GM23338 (cell line): ENCODE data around the gene KSR2. TPM values are rescaled to one million over a fixed set of nuclear protein-coding genes. Genes with fewer than 3 reads are reported as not detected.

Experiments
- ATAC-seq: fragments of 200-7000 bp; cut with Tn5 transposase; 3 replicates; pipeline ENCODE4 v1.9.1; 2020
- DNase-seq: peaks from one replicate; pipeline ENCODE4 v3.0.0-alpha.2; 2015; ENCODE audit warnings: low spot score
- H2AFZ ChIP-seq: fragments of 200-600 bp; sonication (generic); 2 replicates; pipeline ENCODE4 v1.8.0; 2016; ENCODE audit warnings: antibody characterized with exemption, mild to moderate bottlenecking, moderate library complexity
- H3F3A ChIP-seq: fragments of 200-600 bp; sonication (generic); replicated peaks from 2 replicates; pipeline ENCODE4 v1.8.0; 2017; ENCODE audit warnings: antibody characterized with exemption, mixed run types, low read depth
- H3K27ac ChIP-seq: fragments of 200-600 bp; sonication (generic); 2 replicates; pipeline ENCODE4 v1.6.1; 2016; ENCODE audit warnings: low read depth
- H3K27me3 ChIP-seq: fragments of 200-600 bp; sonication (generic); 2 replicates; pipeline ENCODE4 v1.8.0; 2016; ENCODE audit warnings: mild to moderate bottlenecking, mixed run types, moderate library complexity; ENCODE audit not compliant: insufficient read depth
- H3K36me3 ChIP-seq: fragments of 200-600 bp; sonication (generic); 2 replicates; pipeline ENCODE4 v1.8.0; 2016; ENCODE audit warnings: mild to moderate bottlenecking; ENCODE audit not compliant: insufficient read depth
- H3K4me1 ChIP-seq: fragments of 200-600 bp; sonication (generic); 2 replicates; pipeline ENCODE4 v1.8.0; 2016; ENCODE audit warnings: mild to moderate bottlenecking, moderate library complexity; ENCODE audit not compliant: insufficient read depth
- H3K4me2 ChIP-seq: fragments of 200-600 bp; sonication (generic); 2 replicates; pipeline ENCODE4 v1.7.1; 2017; ENCODE audit warnings: mixed run types
- H3K4me3 ChIP-seq: fragments of 200-600 bp; sonication (generic); 2 replicates; pipeline ENCODE4 v1.6.1; 2016; ENCODE audit warnings: mixed run types
- H3K79me2 ChIP-seq: fragments of 200-600 bp; sonication (generic); replicated peaks from 2 replicates; pipeline ENCODE4 v1.8.0; 2017; ENCODE audit warnings: mild to moderate bottlenecking; ENCODE audit not compliant: insufficient read depth
- H3K9me2 ChIP-seq: fragments of 200-600 bp; sonication (generic); 2 replicates; pipeline ENCODE4 v1.8.0; 2017; ENCODE audit not compliant: insufficient read depth
- H4K20me1 ChIP-seq: fragments of 200-600 bp; sonication (generic); replicated peaks from 2 replicates; pipeline ENCODE4 v1.8.0; 2017; ENCODE audit warnings: mild to moderate bottlenecking; ENCODE audit not compliant: insufficient read depth
- H3K27ac Mint-ChIP-seq: 2 replicates; pipeline ENCODE4 v1.8.0; 2020; ENCODE audit warnings: inconsistent platforms, mild to moderate bottlenecking, moderate library complexity, mixed read lengths
- H3K27me3 Mint-ChIP-seq: 3 replicates; pipeline ENCODE4 v1.8.0; 2022; ENCODE audit warnings: low read depth, mild to moderate bottlenecking, moderate library complexity, mixed read lengths, inconsistent platforms; ENCODE audit not compliant: insufficient read depth, poor library complexity
- H3K36me3 Mint-ChIP-seq: 3 replicates; pipeline ENCODE4 v1.8.0; 2021; ENCODE audit warnings: low read depth, mild to moderate bottlenecking, inconsistent platforms, moderate library complexity, mixed read lengths
- H3K4me1 Mint-ChIP-seq: 3 replicates; pipeline ENCODE4 v1.8.0; 2020; ENCODE audit warnings: mild to moderate bottlenecking, inconsistent platforms, mixed read lengths
- H3K4me3 Mint-ChIP-seq: 3 replicates; pipeline ENCODE4 v1.8.0; 2021; ENCODE audit warnings: moderate library complexity, mild to moderate bottlenecking, inconsistent platforms, mixed read lengths
- H3K9me3 Mint-ChIP-seq: 3 replicates; pipeline ENCODE4 v1.8.0; 2020; ENCODE audit warnings: moderate library complexity, mild to moderate bottlenecking, inconsistent platforms, mixed read lengths
- EZH2phosphoT487 ChIP-seq: fragments of 200-600 bp; sonication (generic); IDR thresholded peaks from one replicate; pipeline ENCODE4 v1.8.1; 2018; ENCODE audit warnings: antibody characterized with exemption; ENCODE audit not compliant: unreplicated experiment
- JUNB ChIP-seq: IDR thresholded peaks from one replicate; pipeline ENCODE4 v1.6.1; 2016; ENCODE audit warnings: antibody characterized with exemption; ENCODE audit not compliant: unreplicated experiment
- NANOG ChIP-seq: IDR thresholded peaks from 2 replicates; pipeline ENCODE4 v1.6.1; 2016; ENCODE audit warnings: antibody characterized with exemption, borderline replicate concordance
- ZNF114 ChIP-seq: fragments of 250-450 bp; sonication (Bioruptor Pico); IDR thresholded peaks from 2 replicates; pipeline ENCODE4 v1.5.0; 2020; ENCODE audit warnings: mild to moderate bottlenecking, moderate library complexity
- ZNF462 ChIP-seq: fragments of 250-450 bp; sonication (Bioruptor Pico); IDR thresholded peaks from 2 replicates; pipeline ENCODE4 v1.5.0; 2020; ENCODE audit warnings: mild to moderate bottlenecking, moderate library complexity
- polyA plus RNA-seq: library from polyadenylated mRNA; unstranded; fragments of >200 nt; fragmentation: Nextera tagmentation; extraction: Ambion mirVana; gene quantifications from 2 replicates; pipeline ENCODE4 v1.2.1, GENCODE V29; 2016
- total RNA-seq: library from RNA; depleted of rRNA; stranded (reverse); fragments of >200 nt; shearing (Covaris generic); gene quantifications from 2 replicates; pipeline ENCODE4 v1.2.3, GENCODE V29; 2014
- TF ChIP-seq, protein P1 (sequence below), 2 experiments: fragments of 200-600 bp in 1 of 2; sonication (generic) in 1 of 2; conservative IDR thresholded peaks; 2 replicates each; pipeline versions ENCODE4 v1.5.1 to v1.6.1; 2016 to 2017; ENCODE audit warnings: antibody characterized with exemption in 2 of 2, low read depth in 2 of 2, mild to moderate bottlenecking in 2 of 2, moderate library complexity in 1 of 2

The KSR2 gene
- total and polyA plus RNA-seq, 2 experiments from 2014 or later, result 1.1 to 2.7 TPM

DNA sequence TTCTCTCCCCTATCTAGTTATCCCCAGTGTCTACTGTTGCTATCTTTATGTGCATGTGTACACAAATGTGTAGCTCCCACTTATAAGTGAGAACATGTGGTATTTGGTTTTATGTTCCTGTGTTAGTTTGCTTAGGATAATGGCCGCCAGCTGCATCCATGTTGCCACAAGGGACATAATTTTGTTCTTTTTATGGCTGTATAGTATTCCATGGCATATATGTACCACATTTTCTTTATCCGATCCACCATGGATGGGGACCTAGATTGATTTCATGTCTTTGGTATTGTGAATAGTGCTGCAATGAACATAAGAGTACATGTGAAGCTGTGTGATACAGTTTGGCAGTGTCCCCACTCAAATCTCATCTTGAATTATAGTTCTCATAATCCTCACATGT, 218.1 kb downstream of the KSR2 start:
- DNase-seq (no peak), ATAC-seq (no peak)
- no peak for TF ChIP-seq JUNB
- no peak for TF ChIP-seq NANOG
- TF ChIP-seq EZH2phosphoT487, result no peak
- TF ChIP-seq ZNF114, result no peak
- no peak for TF ChIP-seq ZNF462
- TF ChIP-seq, protein P1, sequence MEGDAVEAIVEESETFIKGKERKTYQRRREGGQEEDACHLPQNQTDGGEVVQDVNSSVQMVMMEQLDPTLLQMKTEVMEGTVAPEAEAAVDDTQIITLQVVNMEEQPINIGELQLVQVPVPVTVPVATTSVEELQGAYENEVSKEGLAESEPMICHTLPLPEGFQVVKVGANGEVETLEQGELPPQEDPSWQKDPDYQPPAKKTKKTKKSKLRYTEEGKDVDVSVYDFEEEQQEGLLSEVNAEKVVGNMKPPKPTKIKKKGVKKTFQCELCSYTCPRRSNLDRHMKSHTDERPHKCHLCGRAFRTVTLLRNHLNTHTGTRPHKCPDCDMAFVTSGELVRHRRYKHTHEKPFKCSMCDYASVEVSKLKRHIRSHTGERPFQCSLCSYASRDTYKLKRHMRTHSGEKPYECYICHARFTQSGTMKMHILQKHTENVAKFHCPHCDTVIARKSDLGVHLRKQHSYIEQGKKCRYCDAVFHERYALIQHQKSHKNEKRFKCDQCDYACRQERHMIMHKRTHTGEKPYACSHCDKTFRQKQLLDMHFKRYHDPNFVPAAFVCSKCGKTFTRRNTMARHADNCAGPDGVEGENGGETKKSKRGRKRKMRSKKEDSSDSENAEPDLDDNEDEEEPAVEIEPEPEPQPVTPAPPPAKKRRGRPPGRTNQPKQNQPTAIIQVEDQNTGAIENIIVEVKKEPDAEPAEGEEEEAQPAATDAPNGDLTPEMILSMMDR (conservative IDR thresholded peaks at IDR 0.05; ENCODE audit: low read depth in 2 of 2), result no peak
- Histone ChIP-seq H3K4me3 (no peak overlapping the region), H3K27ac (no peak overlapping the region), H3K4me1 (no peaks in the 10 kb centered on the region), H3K9me2 (no peaks in the 10 kb centered on the region), H3F3A (no peaks in the 10 kb centered on the region), H4K20me1 (no peaks in the 10 kb centered on the region), H3K79me2 (no peaks in the 10 kb centered on the region), H3K27me3 (no peaks in the 10 kb centered on the region), H3K36me3 (no peaks in the 10 kb centered on the region), H3K4me2 (no peak overlapping the region), H2AFZ (no peak overlapping the region)
- Mint-ChIP-seq H3K27me3 (no peaks in the 10 kb centered on the region), H3K36me3 (no peaks in the 10 kb centered on the region), H3K4me3 (no peak overlapping the region), H3K9me3 (peaks cover 2% of the 10 kb centered on the region; the same call in 2 of the 3 replicates), H3K27ac (no peak overlapping the region), H3K4me1 (no peaks in the 10 kb centered on the region)
